ENCODE results near the gene PURB. TPM values are rescaled to one million over a fixed set of nuclear protein-coding genes. Genes with fewer than 3 reads are reported as not detected.
A peak's percentile ranks its signal among the peaks of the same experiment; 100 is the strongest.

PURB gene
- total and polyA plus RNA-seq, 2 experiments from 2014 or later, result 3.1 to 27.1 TPM

GRCh38 chr7:44894888-44895580 is 9.7 kb upstream of the PURB start (continued):
- no peak for TF ChIP-seq ZNF462 (CRISPR knock-in tag; IDR thresholded peaks at IDR 0.05)

GRCh38 chr7:44893710-44894234 is 8.4 kb upstream of the PURB start:
- H2AFZ ChIP-seq, result peak overlapping the region; percentile 18; the same call in 1 of the 2 replicates
- H3K4me2 ChIP-seq, result no peak overlapping the region
- no peaks in the 10 kb centered on the region for H3K79me2 ChIP-seq (replicated peaks; ENCODE audit: insufficient read depth)
- H3K36me3 ChIP-seq (ENCODE audit: insufficient read depth), result no peaks in the 10 kb centered on the region
- ATAC-seq (peak; percentile 30; the same call in 1 of the 3 replicates), DNase-seq (ENCODE audit: low spot score) (no peak)
- H3F3A ChIP-seq (replicated peaks; ENCODE audit: low read depth), result no peaks in the 10 kb centered on the region
- no peak overlapping the region for H3K4me3 Mint-ChIP-seq
- H3K4me1 Mint-ChIP-seq, result no peaks in the 10 kb centered on the region
- H3K4me1 ChIP-seq (ENCODE audit: insufficient read depth), result no peaks in the 10 kb centered on the region
- H4K20me1 ChIP-seq (replicated peaks; ENCODE audit: insufficient read depth), result no peaks in the 10 kb centered on the region
- no peaks in the 10 kb centered on the region for H3K9me3 Mint-ChIP-seq
- no peak overlapping the region for H3K27ac Mint-ChIP-seq
- H3K36me3 Mint-ChIP-seq (ENCODE audit: low read depth), result no peaks in the 10 kb centered on the region
- no peaks in the 10 kb centered on the region for H3K9me2 ChIP-seq (ENCODE audit: insufficient read depth)
- H3K4me3 ChIP-seq, result no peak overlapping the region
- H3K27me3 ChIP-seq (ENCODE audit: insufficient read depth), result no peaks in the 10 kb centered on the region
- peaks cover 12% of the 10 kb centered on the region for H3K27me3 Mint-ChIP-seq (ENCODE audit: insufficient read depth, low read depth, poor library complexity)
- H3K27ac ChIP-seq (ENCODE audit: low read depth), result no peak overlapping the region
- TF ChIP-seq ZNF331 (CRISPR knock-in tag; IDR thresholded peaks at IDR 0.05; ENCODE audit: low read depth), result no peak
- no peak for TF ChIP-seq CTCF (conservative IDR thresholded peaks at IDR 0.05; ENCODE audit: low read depth in 2 of 2)
- no peak for TF ChIP-seq POLR2AphosphoS5 (IDR thresholded peaks at IDR 0.05; ENCODE audit: low read depth)
- no peak for TF ChIP-seq ETS1 (IDR thresholded peaks at IDR 0.05)
- TF ChIP-seq NANOG (IDR thresholded peaks at IDR 0.05; ENCODE audit: borderline replicate concordance), result no peak

All from GM23338 (cell line).